Peyer's patch (tissue), 4 donors: ENCODE data around the gene IGF2R. TPM values are rescaled to one million over a fixed set of nuclear protein-coding genes. Genes with fewer than 3 reads are reported as not detected.
"Not testable (repeated sequence)": the region's sequence is repeated elsewhere in the genome, so short reads cannot be mapped to it uniquely, and the experiment has no call there.

ENCODE experiments used
- DNase-seq, 3 donors: peaks; one replicate each; pipeline ENCODE4 v3.0.0-alpha.2; 2017 to 2019
- H3K27ac ChIP-seq, 4 donors: fragments of 200-600 bp; sonication (generic); one replicate each; pipeline ENCODE4 v1.5.1; 2016 to 2019
- H3K27me3 ChIP-seq, 2 donors: fragments of 200-600 bp; sonication (generic); one replicate each; pipeline ENCODE4 v1.5.1; 2019
- H3K36me3 ChIP-seq, 3 donors: fragments of 200-600 bp; sonication (generic); one replicate each; pipeline ENCODE4 v1.5.1; 2016 to 2019
- H3K4me1 ChIP-seq, 4 donors: fragments of 200-600 bp; sonication (generic); one replicate each; pipeline ENCODE4 v1.5.1; 2016 to 2019
- H3K4me3 ChIP-seq, 4 donors: fragments of 200-600 bp; sonication (generic); 1 replicate in 3 of 4; 2 replicates in 1 of 4; pipeline ENCODE4 v1.5.1; 2016 to 2019; ENCODE audit warnings: mild to moderate bottlenecking in 1 of 4
- H3K9me3 ChIP-seq, 4 donors: fragments of 200-600 bp; sonication (generic); one replicate each; pipeline ENCODE4 v1.5.1; 2016 to 2019; ENCODE audit warnings: mild to moderate bottlenecking in 1 of 4
- POLR2A ChIP-seq, 2 donors: fragments of 450-650 bp; IDR thresholded peaks; one replicate each; pipeline ENCODE4 v1.5.1; 2017; ENCODE audit warnings: antibody characterized with exemption in 2 of 2, mild to moderate bottlenecking in 2 of 2, moderate library complexity in 2 of 2
- total RNA-seq, 4 donors: library from RNA; depleted of rRNA; stranded (reverse); fragments of >200 nt; gene quantifications; one replicate each; pipeline ENCODE4 v1.1.0, GENCODE V29; 2016
- TF ChIP-seq, protein P1 (sequence below), 6 experiments: fragments of 450-650 bp in 4 of 6; fragments of 200-600 bp in 2 of 6; sonication (generic) in 1 of 6; IDR thresholded peaks; one replicate each; pipeline ENCODE4 v1.5.1; 2017 to 2019; ENCODE audit warnings: antibody characterized with exemption in 6 of 6, mild to moderate bottlenecking in 3 of 6, moderate library complexity in 1 of 6

The IGF2R gene
- total RNA-seq, 4 donors from 2014 or later = 48.7 to 86.5 (median 82.3) TPM

DNA sequence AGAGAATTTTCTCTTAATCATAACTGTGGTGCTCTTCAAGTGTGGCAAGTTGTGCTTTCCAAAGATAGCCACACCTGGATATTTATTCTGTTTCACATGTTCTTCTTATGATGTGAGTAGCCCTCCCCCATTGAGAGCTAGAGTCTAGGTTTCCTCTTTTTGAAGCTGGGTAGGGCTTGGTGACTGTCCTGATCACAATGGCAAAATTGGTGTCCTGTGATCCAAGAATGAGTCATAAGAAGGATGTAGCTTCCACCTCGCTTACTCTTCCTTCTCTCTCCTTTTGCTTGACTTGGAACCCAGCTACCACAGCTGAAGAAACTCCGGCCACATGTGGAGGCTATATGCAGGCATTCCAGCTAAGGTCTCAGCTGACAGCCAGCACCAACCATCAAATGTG is 7.4 kb upstream of the IGF2R start:
- Histone ChIP-seq H3K9me3 (no peaks in the 10 kb centered on the region), H3K36me3 (no peaks in the 10 kb centered on the region), H3K27me3 (no peaks in the 10 kb centered on the region), H3K27ac (no peak overlapping the region), H3K4me1 (no peaks in the 10 kb centered on the region), H3K4me3 (no peak overlapping the region)
- DNase-seq = no peak
- TF ChIP-seq POLR2A (IDR thresholded peaks at IDR 0.05) = no peak
- TF ChIP-seq, protein P1, sequence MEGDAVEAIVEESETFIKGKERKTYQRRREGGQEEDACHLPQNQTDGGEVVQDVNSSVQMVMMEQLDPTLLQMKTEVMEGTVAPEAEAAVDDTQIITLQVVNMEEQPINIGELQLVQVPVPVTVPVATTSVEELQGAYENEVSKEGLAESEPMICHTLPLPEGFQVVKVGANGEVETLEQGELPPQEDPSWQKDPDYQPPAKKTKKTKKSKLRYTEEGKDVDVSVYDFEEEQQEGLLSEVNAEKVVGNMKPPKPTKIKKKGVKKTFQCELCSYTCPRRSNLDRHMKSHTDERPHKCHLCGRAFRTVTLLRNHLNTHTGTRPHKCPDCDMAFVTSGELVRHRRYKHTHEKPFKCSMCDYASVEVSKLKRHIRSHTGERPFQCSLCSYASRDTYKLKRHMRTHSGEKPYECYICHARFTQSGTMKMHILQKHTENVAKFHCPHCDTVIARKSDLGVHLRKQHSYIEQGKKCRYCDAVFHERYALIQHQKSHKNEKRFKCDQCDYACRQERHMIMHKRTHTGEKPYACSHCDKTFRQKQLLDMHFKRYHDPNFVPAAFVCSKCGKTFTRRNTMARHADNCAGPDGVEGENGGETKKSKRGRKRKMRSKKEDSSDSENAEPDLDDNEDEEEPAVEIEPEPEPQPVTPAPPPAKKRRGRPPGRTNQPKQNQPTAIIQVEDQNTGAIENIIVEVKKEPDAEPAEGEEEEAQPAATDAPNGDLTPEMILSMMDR (IDR thresholded peaks at IDR 0.05) = no peak

DNA sequence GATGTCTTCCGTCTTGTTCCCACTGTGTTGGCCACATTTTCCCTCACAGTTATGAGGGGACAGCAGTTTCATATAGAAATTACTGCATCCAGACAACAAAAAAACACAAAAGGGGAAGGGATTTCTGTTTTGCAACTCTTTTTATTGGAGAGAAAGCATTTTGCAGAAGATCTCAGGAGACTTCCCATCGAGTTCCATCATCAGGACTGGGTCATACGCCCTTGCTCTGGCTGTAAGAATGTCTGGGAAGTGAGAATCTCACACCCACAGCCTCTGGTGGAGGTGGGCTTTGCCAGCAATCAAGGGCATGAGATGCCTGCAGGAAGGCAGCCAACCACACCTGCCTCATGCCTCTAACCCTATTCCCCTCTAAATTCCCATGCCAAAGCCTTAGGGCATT is 5.8 kb upstream of the IGF2R start:
- peaks cover 0 to 2% (median 0%) of the 10 kb centered on the region in 4 donors for H3K4me1 ChIP-seq
- H3K9me3 ChIP-seq = no peaks in the 10 kb centered on the region
- H3K4me3 ChIP-seq = no peak overlapping the region
- H3K27me3 ChIP-seq = no peaks in the 10 kb centered on the region
- H3K36me3 ChIP-seq = no peaks in the 10 kb centered on the region
- no peak for DNase-seq
- TF ChIP-seq, protein P1 (IDR thresholded peaks at IDR 0.05) = no peak
- TF ChIP-seq POLR2A (IDR thresholded peaks at IDR 0.05) = no peak
- no peak overlapping the region for H3K27ac ChIP-seq

DNA sequence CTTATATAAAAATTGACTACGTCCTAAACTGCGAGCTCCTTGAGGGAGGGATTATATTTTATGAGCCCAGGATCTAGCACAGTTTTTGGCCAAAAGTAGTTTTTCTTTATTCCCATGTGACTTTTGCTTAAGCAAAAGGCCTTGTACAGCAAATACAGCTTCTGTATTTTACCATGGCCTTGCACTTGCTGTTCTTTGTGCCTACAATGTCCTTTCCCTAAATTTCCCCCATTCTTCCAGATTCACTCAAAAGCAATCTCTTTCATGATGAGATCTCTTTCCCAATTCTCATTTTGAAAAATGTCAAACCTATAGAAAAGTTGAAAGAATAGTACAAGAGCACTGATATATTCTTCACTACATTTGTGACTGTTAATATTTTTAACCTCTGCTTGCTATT is 4.8 kb upstream of the IGF2R start:
- Histone ChIP-seq H3K27me3 (no peaks in the 10 kb centered on the region), H3K27ac (no peak overlapping the region), H3K4me3 (no peak overlapping the region), H3K9me3 (no peaks in the 10 kb centered on the region), H3K4me1 (peaks cover 0 to 4% (median 0%) of the 10 kb centered on the region in 4 donors), H3K36me3 (no peaks in the 10 kb centered on the region)
- DNase-seq = no peak
- no peak for TF ChIP-seq POLR2A (IDR thresholded peaks at IDR 0.05)

DNA sequence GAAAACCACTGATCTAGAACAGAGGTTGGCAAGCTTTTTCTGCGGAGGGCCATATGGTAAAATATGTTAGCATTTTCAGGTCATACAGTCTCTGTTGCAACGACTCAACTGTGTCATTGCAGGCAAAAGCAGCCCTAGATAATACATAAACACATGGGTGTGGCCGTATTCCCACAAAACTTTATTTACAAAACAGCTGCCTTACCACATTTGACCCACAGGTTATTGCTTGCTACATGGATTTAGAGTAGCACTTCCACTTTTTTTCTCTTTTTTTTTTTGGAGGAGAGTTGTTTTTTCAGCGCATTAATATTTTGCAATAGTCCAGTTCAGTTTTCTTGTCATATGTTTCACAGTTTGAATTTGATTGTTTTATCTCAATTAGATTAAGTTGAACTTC is 2.5 kb upstream of the IGF2R start:
- DNase-seq = no peak
- TF ChIP-seq, protein P1 (IDR thresholded peaks at IDR 0.05) = peak in 1 of 6 experiments; percentile 5
- no peak for TF ChIP-seq POLR2A (IDR thresholded peaks at IDR 0.05)
- H3K4me1 ChIP-seq = peaks cover 0 to 10% (median 5%) of the 10 kb centered on the region in 4 donors
- H3K27ac ChIP-seq = no peak overlapping the region
- no peak overlapping the region for H3K4me3 ChIP-seq
- no peaks in the 10 kb centered on the region for H3K9me3 ChIP-seq
- H3K36me3 ChIP-seq = no peaks in the 10 kb centered on the region
- H3K27me3 ChIP-seq = no peaks in the 10 kb centered on the region

DNA sequence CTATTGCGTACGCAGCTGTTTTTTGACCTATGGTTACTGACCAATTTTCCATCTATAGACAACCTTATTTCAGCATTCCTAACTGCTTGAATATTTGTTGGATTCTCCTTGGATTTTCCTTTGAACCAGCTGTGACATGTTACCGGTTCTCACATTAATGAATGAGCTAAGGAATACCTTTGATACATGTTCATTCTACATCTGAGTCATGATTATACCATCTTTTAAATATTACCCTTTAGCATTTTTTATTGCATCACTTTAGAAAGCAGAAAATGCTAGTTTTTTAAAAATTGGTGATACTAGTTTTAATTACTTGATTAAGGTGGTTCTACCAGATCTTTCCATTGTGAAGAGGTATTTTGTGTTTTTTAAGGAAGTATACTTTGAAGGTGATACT is 1.9 kb upstream of the IGF2R start:
- TF ChIP-seq POLR2A (IDR thresholded peaks at IDR 0.05) = no peak
- TF ChIP-seq, protein P1 (IDR thresholded peaks at IDR 0.05) = no peak
- H3K27me3 ChIP-seq = no peaks in the 10 kb centered on the region
- H3K4me1 ChIP-seq = peaks cover 0 to 11% (median 5%) of the 10 kb centered on the region in 4 donors
- H3K9me3 ChIP-seq = no peaks in the 10 kb centered on the region
- no peak for DNase-seq
- no peaks in the 10 kb centered on the region for H3K36me3 ChIP-seq
- H3K4me3 ChIP-seq = no peak overlapping the region
- H3K27ac ChIP-seq = no peak overlapping the region

DNA sequence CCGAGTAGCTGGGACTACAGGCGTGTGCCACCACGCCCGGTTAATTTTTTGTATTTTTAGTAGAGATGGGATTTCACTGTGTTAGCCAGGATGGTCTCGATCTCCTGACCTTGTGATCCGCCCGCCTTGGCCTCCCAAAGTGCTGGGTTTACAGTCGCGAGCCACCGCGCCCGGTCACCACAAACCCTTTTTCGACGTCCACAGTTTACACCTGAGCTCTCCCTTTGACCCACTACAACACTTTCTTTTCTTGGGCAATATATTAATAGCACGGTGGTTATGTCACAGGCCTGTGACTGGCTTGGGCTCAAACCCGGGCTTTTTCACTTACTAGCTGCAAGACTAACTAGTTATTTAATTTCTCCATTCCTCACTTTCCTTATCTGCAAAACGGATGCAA is 1.3 kb upstream of the IGF2R start:
- H3K4me1 ChIP-seq = peaks cover 0 to 15% (median 6%) of the 10 kb centered on the region in 4 donors
- H3K27me3 ChIP-seq, H3K4me3 ChIP-seq, H3K27ac ChIP-seq, H3K9me3 ChIP-seq, H3K36me3 ChIP-seq, DNase-seq: not testable (repeated sequence)
